ENCODE results near the gene FCHO2.
"Not testable (repeated sequence)": the region's sequence is repeated elsewhere in the genome, so short reads cannot be mapped to it uniquely, and the experiment has no call there.

The FCHO2 gene

GRCh38 chr5:72955143-72955767 lies 586 bp upstream of the FCHO2 start:
- Histone ChIP-seq H3K4me1 (ENCODE audit: control insufficient read depth, insufficient read depth, low read length) (no peaks in the 10 kb centered on the region), H3K9me3 (ENCODE audit: control insufficient read depth, low read length) (no peaks in the 10 kb centered on the region), H3K4me3 (ENCODE audit: insufficient read depth, low read depth, low read length) (peak overlapping the region; percentile 74), H3K27me3 (ENCODE audit: control insufficient read depth, insufficient read depth, low read length, poor library complexity, severe bottlenecking) (peaks cover 13% of the 10 kb centered on the region), H3K27ac (ENCODE audit: insufficient read depth, low read depth, low read length, poor library complexity, severe bottlenecking) (no peak overlapping the region), H3K36me3 (ENCODE audit: control insufficient read depth, insufficient read depth, low read length) (no peaks in the 10 kb centered on the region)
- 35 to 44% methylated on average over 33 of the region's 33 CpGs for WGBS, 2 experiments

GRCh38 chr5:72956324-72957140 lies 691 bp downstream of the FCHO2 start:
- Histone ChIP-seq H3K36me3 (ENCODE audit: control insufficient read depth, insufficient read depth, low read length) (no peaks in the 10 kb centered on the region), H3K9me3 (ENCODE audit: control insufficient read depth, low read length) (no peaks in the 10 kb centered on the region), H3K4me3 (ENCODE audit: insufficient read depth, low read depth, low read length) (peak overlapping the region; percentile 74), H3K27ac (ENCODE audit: insufficient read depth, low read depth, low read length, poor library complexity, severe bottlenecking) (peak overlapping the region; percentile 75), H3K4me1 (ENCODE audit: control insufficient read depth, insufficient read depth, low read length) (no peaks in the 10 kb centered on the region), H3K27me3 (ENCODE audit: control insufficient read depth, insufficient read depth, low read length, poor library complexity, severe bottlenecking) (peaks cover 13% of the 10 kb centered on the region)
- WGBS, 2 experiments, result 2% methylated on average over 51 of the region's 51 CpGs

- Histone ChIP-seq H3K4me3 (ENCODE audit: insufficient read depth, low read depth, low read length) (peak overlapping the region; percentile 74), H3K27ac (ENCODE audit: insufficient read depth, low read depth, low read length, poor library complexity, severe bottlenecking) (no peak overlapping the region)
- 94 to 100% methylated on average over 1 of the region's 1 CpG for WGBS, 2 experiments
These were observed 1.5 kb downstream of the FCHO2 start for GRCh38 chr5:72957337-72957736.

GRCh38 chr5:72959257-72959656 lies 3.4 kb downstream of the FCHO2 start:
- H3K4me3 ChIP-seq (ENCODE audit: insufficient read depth, low read depth, low read length), result no peak overlapping the region
- H3K4me1 ChIP-seq (ENCODE audit: control insufficient read depth, insufficient read depth, low read length), result no peaks in the 10 kb centered on the region
- H3K27ac ChIP-seq (ENCODE audit: insufficient read depth, low read depth, low read length, poor library complexity, severe bottlenecking), result no peak overlapping the region
- no peaks in the 10 kb centered on the region for H3K9me3 ChIP-seq (ENCODE audit: control insufficient read depth, low read length)
- no CpG with 5 or more reads among the region's 1 CpG for WGBS, 2 experiments
- no peaks in the 10 kb centered on the region for H3K36me3 ChIP-seq (ENCODE audit: control insufficient read depth, insufficient read depth, low read length)
- H3K27me3 ChIP-seq (ENCODE audit: control insufficient read depth, insufficient read depth, low read length, poor library complexity, severe bottlenecking), result peaks cover 13% of the 10 kb centered on the region

More at GRCh38 chr5:72957337-72957736, 1.5 kb downstream of the FCHO2 start:
- Histone ChIP-seq H3K27me3 (ENCODE audit: control insufficient read depth, insufficient read depth, low read length, poor library complexity, severe bottlenecking) (peaks cover 13% of the 10 kb centered on the region), H3K4me1 (ENCODE audit: control insufficient read depth, insufficient read depth, low read length) (no peaks in the 10 kb centered on the region), H3K9me3 (ENCODE audit: control insufficient read depth, low read length) (no peaks in the 10 kb centered on the region), H3K36me3 (ENCODE audit: control insufficient read depth, insufficient read depth, low read length) (no peaks in the 10 kb centered on the region)

GRCh38 chr5:72974481-72974880 lies 18.6 kb downstream of the FCHO2 start:
- not testable (repeated sequence) for H3K9me3 ChIP-seq (ENCODE audit: control insufficient read depth, low read length); H3K4me1 ChIP-seq (ENCODE audit: control insufficient read depth, insufficient read depth, low read length); H3K27me3 ChIP-seq (ENCODE audit: control insufficient read depth, insufficient read depth, low read length, poor library complexity, severe bottlenecking); H3K36me3 ChIP-seq (ENCODE audit: control insufficient read depth, insufficient read depth, low read length); H3K27ac ChIP-seq (ENCODE audit: insufficient read depth, low read depth, low read length, poor library complexity, severe bottlenecking); H3K4me3 ChIP-seq (ENCODE audit: insufficient read depth, low read depth, low read length)
- WGBS, 2 experiments, result 100% methylated on average over 1 of the region's 5 CpGs; no CpG with 5 or more reads in 1 of the 2 experiments

GRCh38 chr5:72976810-72977209 lies 21.0 kb downstream of the FCHO2 start:
- not testable (repeated sequence) for H3K36me3 ChIP-seq (ENCODE audit: control insufficient read depth, insufficient read depth, low read length); H3K9me3 ChIP-seq (ENCODE audit: control insufficient read depth, low read length); H3K27me3 ChIP-seq (ENCODE audit: control insufficient read depth, insufficient read depth, low read length, poor library complexity, severe bottlenecking); H3K27ac ChIP-seq (ENCODE audit: insufficient read depth, low read depth, low read length, poor library complexity, severe bottlenecking); H3K4me3 ChIP-seq (ENCODE audit: insufficient read depth, low read depth, low read length); H3K4me1 ChIP-seq (ENCODE audit: control insufficient read depth, insufficient read depth, low read length)
- WGBS, 2 experiments, result 100% methylated on average over 1 of the region's 1 CpG

- H3K27me3 ChIP-seq (ENCODE audit: control insufficient read depth, insufficient read depth, low read length, poor library complexity, severe bottlenecking), result no peaks in the 10 kb centered on the region
- H3K27ac ChIP-seq (ENCODE audit: insufficient read depth, low read depth, low read length, poor library complexity, severe bottlenecking), result no peak overlapping the region
- no peaks in the 10 kb centered on the region for H3K9me3 ChIP-seq (ENCODE audit: control insufficient read depth, low read length)
- no peak overlapping the region for H3K4me3 ChIP-seq (ENCODE audit: insufficient read depth, low read depth, low read length)
- H3K36me3 ChIP-seq (ENCODE audit: control insufficient read depth, insufficient read depth, low read length), result no peaks in the 10 kb centered on the region
- no peaks in the 10 kb centered on the region for H3K4me1 ChIP-seq (ENCODE audit: control insufficient read depth, insufficient read depth, low read length)
- no CpG with 5 or more reads among the region's 1 CpG for WGBS, 2 experiments
These were observed 29.9 kb downstream of the FCHO2 start for GRCh38 chr5:72985719-72986118.

- no peak overlapping the region for H3K4me3 ChIP-seq (ENCODE audit: insufficient read depth, low read depth, low read length)
- no peaks in the 10 kb centered on the region for H3K27me3 ChIP-seq (ENCODE audit: control insufficient read depth, insufficient read depth, low read length, poor library complexity, severe bottlenecking)
- H3K4me1 ChIP-seq (ENCODE audit: control insufficient read depth, insufficient read depth, low read length), result no peaks in the 10 kb centered on the region
- no peak overlapping the region for H3K27ac ChIP-seq (ENCODE audit: insufficient read depth, low read depth, low read length, poor library complexity, severe bottlenecking)
- 88 to 96% methylated on average over 1 of the region's 1 CpG for WGBS, 2 experiments
- peaks cover 1% of the 10 kb centered on the region for H3K36me3 ChIP-seq (ENCODE audit: control insufficient read depth, insufficient read depth, low read length)
- H3K9me3 ChIP-seq (ENCODE audit: control insufficient read depth, low read length), result no peaks in the 10 kb centered on the region
These were observed 32.9 kb downstream of the FCHO2 start for GRCh38 chr5:72988769-72989168.

- Histone ChIP-seq H3K4me3 (ENCODE audit: insufficient read depth, low read depth, low read length) (no peak overlapping the region), H3K4me1 (ENCODE audit: control insufficient read depth, insufficient read depth, low read length) (no peaks in the 10 kb centered on the region), H3K27me3 (ENCODE audit: control insufficient read depth, insufficient read depth, low read length, poor library complexity, severe bottlenecking) (no peaks in the 10 kb centered on the region), H3K36me3 (ENCODE audit: control insufficient read depth, insufficient read depth, low read length) (peaks cover 5% of the 10 kb centered on the region), H3K27ac (ENCODE audit: insufficient read depth, low read depth, low read length, poor library complexity, severe bottlenecking) (no peak overlapping the region), H3K9me3 (ENCODE audit: control insufficient read depth, low read length) (no peaks in the 10 kb centered on the region)
These were observed 35.6 kb downstream of the FCHO2 start for GRCh38 chr5:72991394-72991793.

- no peaks in the 10 kb centered on the region for H3K27me3 ChIP-seq (ENCODE audit: control insufficient read depth, insufficient read depth, low read length, poor library complexity, severe bottlenecking)
- no peaks in the 10 kb centered on the region for H3K4me1 ChIP-seq (ENCODE audit: control insufficient read depth, insufficient read depth, low read length)
- H3K4me3 ChIP-seq (ENCODE audit: insufficient read depth, low read depth, low read length), result no peak overlapping the region
- 92 to 94% methylated on average over 1 of the region's 1 CpG for WGBS, 2 experiments
- H3K36me3 ChIP-seq (ENCODE audit: control insufficient read depth, insufficient read depth, low read length), result peaks cover 5% of the 10 kb centered on the region
- no peak overlapping the region for H3K27ac ChIP-seq (ENCODE audit: insufficient read depth, low read depth, low read length, poor library complexity, severe bottlenecking)
- no peaks in the 10 kb centered on the region for H3K9me3 ChIP-seq (ENCODE audit: control insufficient read depth, low read length)
These were observed 38.7 kb downstream of the FCHO2 start for GRCh38 chr5:72994578-72994977.
